ENCODE data around the gene RTN4IP1. TPM values are rescaled to one million over a fixed set of nuclear protein-coding genes. Genes with fewer than 3 reads are reported as not detected.

The RTN4IP1 gene
- total RNA-seq, 1 donor from 2014 or later: 7.1 TPM

GRCh38 chr6:106619223-106619622 is 10.1 kb downstream of the RTN4IP1 start:
- Mint-ChIP-seq H3K4me3 (ENCODE audit: low read depth) (no peak overlapping the region), H3K9me3 (ENCODE audit: low read depth) (peaks cover 20% of the 10 kb centered on the region), H3K27me3 (no peaks in the 10 kb centered on the region), H3K27ac (no peak overlapping the region), H3K4me1 (ENCODE audit: low read depth) (peaks cover 22% of the 10 kb centered on the region), H3K36me3 (ENCODE audit: insufficient read depth) (peaks cover 27% of the 10 kb centered on the region)
- DNase-seq (ENCODE audit: low spot score, unreplicated experiment): no peak
- TF ChIP-seq CTCF (IDR thresholded peaks at IDR 0.05; ENCODE audit: unreplicated experiment): no peak

- Mint-ChIP-seq H3K27ac (no peak overlapping the region), H3K4me3 (ENCODE audit: low read depth) (no peak overlapping the region), H3K27me3 (no peaks in the 10 kb centered on the region), H3K36me3 (ENCODE audit: insufficient read depth) (peaks cover 25% of the 10 kb centered on the region), H3K9me3 (ENCODE audit: low read depth) (peaks cover 16% of the 10 kb centered on the region), H3K4me1 (ENCODE audit: low read depth) (peaks cover 24% of the 10 kb centered on the region)
- DNase-seq (ENCODE audit: low spot score, unreplicated experiment): no peak
- TF ChIP-seq CTCF (IDR thresholded peaks at IDR 0.05; ENCODE audit: unreplicated experiment): no peak
Observed at GRCh38 chr6:106618324-106618723, 11.0 kb downstream of the RTN4IP1 start.

GRCh38 chr6:106617857-106618256 is 11.4 kb downstream of the RTN4IP1 start:
- Mint-ChIP-seq H3K27me3 (no peaks in the 10 kb centered on the region), H3K36me3 (ENCODE audit: insufficient read depth) (peaks cover 23% of the 10 kb centered on the region), H3K4me3 (ENCODE audit: low read depth) (no peak overlapping the region), H3K9me3 (ENCODE audit: low read depth) (peaks cover 13% of the 10 kb centered on the region), H3K27ac (no peak overlapping the region), H3K4me1 (ENCODE audit: low read depth) (peaks cover 25% of the 10 kb centered on the region)
- DNase-seq (ENCODE audit: low spot score, unreplicated experiment): no peak
- TF ChIP-seq CTCF (IDR thresholded peaks at IDR 0.05; ENCODE audit: unreplicated experiment): no peak

- Mint-ChIP-seq H3K36me3 (ENCODE audit: insufficient read depth) (peaks cover 20% of the 10 kb centered on the region), H3K4me1 (ENCODE audit: low read depth) (peaks cover 25% of the 10 kb centered on the region), H3K9me3 (ENCODE audit: low read depth) (peaks cover 8% of the 10 kb centered on the region), H3K4me3 (ENCODE audit: low read depth) (no peak overlapping the region), H3K27ac (no peak overlapping the region), H3K27me3 (no peaks in the 10 kb centered on the region)
- no peak for TF ChIP-seq CTCF (IDR thresholded peaks at IDR 0.05; ENCODE audit: unreplicated experiment)
- no peak for DNase-seq (ENCODE audit: low spot score, unreplicated experiment)
Observed at GRCh38 chr6:106617302-106617701, 12.0 kb downstream of the RTN4IP1 start.

GRCh38 chr6:106614592-106615257 is 14.6 kb downstream of the RTN4IP1 start:
- no peak overlapping the region for H3K4me3 Mint-ChIP-seq (ENCODE audit: low read depth)
- no peaks in the 10 kb centered on the region for H3K27me3 Mint-ChIP-seq
- no peak for TF ChIP-seq CTCF (IDR thresholded peaks at IDR 0.05; ENCODE audit: unreplicated experiment)
- H3K4me1 Mint-ChIP-seq (ENCODE audit: low read depth): peaks cover 26% of the 10 kb centered on the region
- no peak for DNase-seq (ENCODE audit: low spot score, unreplicated experiment)
- no peak overlapping the region for H3K27ac Mint-ChIP-seq
- H3K9me3 Mint-ChIP-seq (ENCODE audit: low read depth): peaks cover 3% of the 10 kb centered on the region
- peaks cover 14% of the 10 kb centered on the region for H3K36me3 Mint-ChIP-seq (ENCODE audit: insufficient read depth)
